ENCODE results near the gene GTPBP1. TPM values are rescaled to one million over a fixed set of nuclear protein-coding genes. Genes with fewer than 3 reads are reported as not detected.

Gene GTPBP1
- total and polyA plus RNA-seq, 11 donors = 15.6 to 45.3 (median 28.1) TPM

GRCh38 chr22:38751066-38751421 is 45.3 kb downstream of the GTPBP1 start:
- Histone ChIP-seq H3K27ac (peak overlapping the region in 3 of 12 donors; percentile 13 to 98 (median 31)), H3K4me3 (peak overlapping the region in 1 of 12 donors; percentile 85), H3K9me3 (no peaks in the 10 kb centered on the region), H3K27me3 (no peaks in the 10 kb centered on the region), H3K36me3 (peaks cover 0 to 77% (median 69%) of the 10 kb centered on the region in 9 donors), H3K4me1 (peaks cover 0 to 48% (median 19%) of the 10 kb centered on the region in 12 donors)
- ATAC-seq (no peak), DNase-seq (no peak)
- TF ChIP-seq CTCF (IDR thresholded peaks at IDR 0.05) = no peak
- TF ChIP-seq POLR2A (IDR thresholded peaks at IDR 0.05) = no peak
- WGBS, 4 donors = 86 to 90% (median 88%) methylated on average over 12 of the region's 12 CpGs
- intact Hi-C loops (cut with DNase I) = loop anchor here in 2 of 10 donors (5.0 kb wide), 2 partner anchors 34 to 44 kb away; partner anchors contain the start of gene GTPBP1 (in 1 of the 2)

- intact Hi-C loops (cut with DNase I) = loop anchor here in 2 of 10 donors (5.0 kb wide), 2 partner anchors 34 to 44 kb away; partner anchors contain the start of gene GTPBP1 (in 1 of the 2)
- ATAC-seq (no peak), DNase-seq (peak in 3 of 5 donors; percentile 52 to 84 (median 64))
- Histone ChIP-seq H3K27me3 (no peaks in the 10 kb centered on the region), H3K4me1 (peaks cover 0 to 55% (median 25%) of the 10 kb centered on the region in 12 donors), H3K27ac (peak overlapping the region in 6 of 12 donors; percentile 13 to 98 (median 29)), H3K4me3 (peak overlapping the region in 1 of 12 donors; percentile 85), H3K9me3 (no peaks in the 10 kb centered on the region), H3K36me3 (peaks cover 0 to 70% (median 63%) of the 10 kb centered on the region in 9 donors)
- TF ChIP-seq CTCF (IDR thresholded peaks at IDR 0.05) = no peak
- no peak for TF ChIP-seq POLR2A (IDR thresholded peaks at IDR 0.05)
- 77 to 87% (median 84%) methylated on average over 23 to 24 of the region's 24 CpGs for WGBS, 4 donors
These were observed 45.9 kb downstream of the GTPBP1 start for GRCh38 chr22:38751422-38752346.

GRCh38 chr22:38753948-38754750 is 48.4 kb downstream of the GTPBP1 start:
- peak in 4 of 5 donors; percentile 50 to 65 (median 55) for DNase-seq
- H3K4me1 ChIP-seq = peaks cover 0 to 65% (median 27%) of the 10 kb centered on the region in 12 donors
- WGBS, 4 donors = 21 to 30% (median 24%) methylated on average over 12 of the region's 12 CpGs

More at GRCh38 chr22:38753948-38754750, 48.4 kb downstream of the GTPBP1 start:
- H3K4me3 ChIP-seq = peak overlapping the region; percentile 34 to 92 (median 72)
- no peaks in the 10 kb centered on the region for H3K27me3 ChIP-seq
- intact Hi-C loops (cut with DNase I) = loop anchor here in 2 of 10 donors (5.0 kb wide), 2 partner anchors 37 to 47 kb away; partner anchors contain the start of gene GTPBP1 (in 1 of the 2)
- peak in 3 of 4 donors; percentile 22 to 31 (median 24) for ATAC-seq
- H3K27ac ChIP-seq = peak overlapping the region; percentile 92 to 99 (median 97)
- H3K36me3 ChIP-seq = peaks cover 0 to 46% (median 38%) of the 10 kb centered on the region in 9 donors
- H3K9me3 ChIP-seq = no peaks in the 10 kb centered on the region
- TF ChIP-seq CTCF (IDR thresholded peaks at IDR 0.05) (no peak), POLR2A (IDR thresholded peaks at IDR 0.05) (no peak)

Measured in heart left ventricle (tissue), 16 donors.